H1 (cell line): ENCODE results near the gene IL1R1. TPM values are rescaled to one million over a fixed set of nuclear protein-coding genes. Genes with fewer than 3 reads are reported as not detected.

Experiments
- CTCF ChIA-PET: fragments of 300-600 bp; sonication (Branson Sonifier 250); formaldehyde crosslinking; loops from one replicate; lab custom pipeline; 2021; ENCODE audit not compliant: partially characterized antibody; lab: Charles Lee
- POLR2A ChIA-PET: fragments of 300-600 bp; sonication (Branson Sonifier 250); formaldehyde crosslinking; loops from one replicate; lab custom pipeline; 2021; ENCODE audit warnings: inconsistent platforms; ENCODE audit not compliant: partially characterized antibody; lab: Charles Lee
- DNase-seq, 2 experiments: peaks; one replicate each; pipeline versions ENCODE4 v3.0.0 to v3.0.0-alpha.2; 2010 to 2022; ENCODE audit warnings: low spot score in 2 of 2, low read depth in 1 of 2, mixed read lengths in 1 of 2
- FAIRE-seq: peaks from 2 replicates; lab custom pipeline; 2011; peaks lifted over from hg19 to GRCh38; lab: Jason Lieb, UNC
- H2AFZ ChIP-seq: 2 replicates; pipeline ENCODE4 v1.8.1; 2012; ENCODE audit warnings: low read length, inconsistent platforms
- H2AK5ac ChIP-seq: 2 replicates; pipeline ENCODE4 v1.6.1; 2013; ENCODE audit warnings: low read depth, low read length
- H2BK120ac ChIP-seq: replicated peaks from 2 replicates; pipeline ENCODE3; 2013; ENCODE audit warnings: low read depth, low read length, inconsistent platforms
- H2BK12ac ChIP-seq: 2 replicates; pipeline ENCODE4 v1.6.1; 2013; ENCODE audit warnings: low read depth, low read length
- H2BK15ac ChIP-seq: 2 replicates; pipeline ENCODE4 v1.6.1; 2013; ENCODE audit warnings: low read length
- H2BK20ac ChIP-seq: 2 replicates; pipeline ENCODE4 v1.6.1; 2013; ENCODE audit warnings: low read length
- H2BK5ac ChIP-seq: 2 replicates; pipeline ENCODE4 v1.6.1; 2013; ENCODE audit warnings: low read depth, low read length
- H3K14ac ChIP-seq: 2 replicates; pipeline ENCODE4 v1.6.1; 2013; ENCODE audit warnings: inconsistent platforms; ENCODE audit not compliant: insufficient read length
- H3K18ac ChIP-seq: 2 replicates; pipeline ENCODE4 v1.6.1; 2013; ENCODE audit warnings: low read length; ENCODE audit errors: extremely low read depth
- H3K23ac ChIP-seq: 2 replicates; pipeline ENCODE4 v1.6.1; 2013; ENCODE audit warnings: inconsistent platforms; ENCODE audit not compliant: insufficient read length
- H3K23me2 ChIP-seq: 2 replicates; pipeline ENCODE4 v1.6.1; 2013; ENCODE audit warnings: low read depth, low read length
- H3K27ac ChIP-seq: 2 replicates; pipeline ENCODE4 v1.6.1; 2011; ENCODE audit warnings: low read depth, low read length, inconsistent platforms
- H3K27me3 ChIP-seq, 4 experiments: replicated peaks in 1 of 4; 1 replicate in 1 of 4; 2 replicates in 3 of 4; pipeline versions ENCODE4 v1.6.1 to v1.8.1; 2011 to 2013; ENCODE audit warnings: low read length in 3 of 4, mild to moderate bottlenecking in 3 of 4, inconsistent platforms in 2 of 4, mixed read lengths in 2 of 4, moderate library complexity in 1 of 4; ENCODE audit not compliant: control insufficient read depth in 3 of 4, insufficient read depth in 3 of 4; ENCODE audit errors: extremely low read depth in 1 of 4
- H3K36me3 ChIP-seq, 4 experiments: 2 replicates each; pipeline versions ENCODE4 v1.6.1 to v1.8.1; 2011 to 2013; ENCODE audit warnings: mild to moderate bottlenecking in 4 of 4, low read length in 3 of 4, moderate library complexity in 2 of 4, control low read depth in 1 of 4, inconsistent platforms in 1 of 4; ENCODE audit not compliant: insufficient read depth in 4 of 4, control insufficient read depth in 2 of 4
- H3K4ac ChIP-seq: replicated peaks from 2 replicates; pipeline ENCODE3; 2013; ENCODE audit warnings: low read length, low read depth, mixed read lengths, inconsistent platforms; ENCODE audit not compliant: insufficient read length
- H3K4me1 ChIP-seq, 4 experiments: replicated peaks in 1 of 4; 1 replicate in 1 of 4; 2 replicates in 3 of 4; pipeline versions ENCODE4 v1.6.1 to v1.8.1; 2011 to 2013; ENCODE audit warnings: low read length in 3 of 4, inconsistent platforms in 2 of 4, mixed read lengths in 1 of 4; ENCODE audit not compliant: insufficient read depth in 4 of 4, control insufficient read depth in 3 of 4
- H3K4me2 ChIP-seq, 2 experiments: 2 replicates each; pipeline versions ENCODE4 v1.6.1 to v1.8.1; 2011 to 2013; ENCODE audit warnings: low read depth in 2 of 2, low read length in 2 of 2, control low read depth in 1 of 2, inconsistent platforms in 1 of 2, mild to moderate bottlenecking in 1 of 2; ENCODE audit not compliant: insufficient read depth in 1 of 2
- H3K4me3 ChIP-seq, 4 experiments: fragments of 200-600, 300-600 bp in 1 of 4; sonication (generic), shearing (Covaris generic), sonication (Bioruptor Twin) in 1 of 4; 2 replicates each; pipeline versions ENCODE4 v1.5.1 to v1.8.1; 2011 to 2016; ENCODE audit warnings: low read length in 4 of 4, low read depth in 3 of 4, control low read depth in 2 of 4, inconsistent platforms in 2 of 4, mild to moderate bottlenecking in 2 of 4, mixed read lengths in 1 of 4, moderate library complexity in 1 of 4; ENCODE audit not compliant: insufficient read depth in 2 of 4; ENCODE audit errors: extremely low read depth in 1 of 4
- H3K56ac ChIP-seq: replicated peaks from 2 replicates; pipeline ENCODE3; 2013; ENCODE audit warnings: low read depth, mild to moderate bottlenecking, mixed read lengths, low read length, inconsistent platforms; ENCODE audit not compliant: insufficient read length
- H3K79me1 ChIP-seq: 2 replicates; pipeline ENCODE4 v1.6.1; 2013; ENCODE audit warnings: low read depth, low read length, control low read depth
- H3K79me2 ChIP-seq, 2 experiments: 2 replicates each; pipeline versions ENCODE4 v1.6.1 to v1.8.1; 2012 to 2013; ENCODE audit warnings: low read length in 2 of 2, mild to moderate bottlenecking in 2 of 2, inconsistent platforms in 1 of 2; ENCODE audit not compliant: insufficient read depth in 2 of 2, control insufficient read depth in 1 of 2
- H3K9ac ChIP-seq, 4 experiments: replicated peaks in 1 of 4; 1 replicate in 1 of 4; 2 replicates in 3 of 4; pipeline versions ENCODE4 v1.6.1 to v1.8.1; 2011 to 2013; ENCODE audit warnings: low read depth in 3 of 4, low read length in 3 of 4, control low read depth in 2 of 4, mild to moderate bottlenecking in 2 of 4, moderate library complexity in 2 of 4, inconsistent platforms in 1 of 4; ENCODE audit errors: extremely low read depth in 1 of 4
- H3K9me3 ChIP-seq, 2 experiments: 2 replicates each; pipeline versions ENCODE4 v1.6.1 to v1.8.1; 2012 to 2013; ENCODE audit warnings: mild to moderate bottlenecking in 2 of 2, moderate library complexity in 2 of 2, control low read depth in 1 of 2, inconsistent platforms in 1 of 2, low read depth in 1 of 2, low read length in 1 of 2, mixed read lengths in 1 of 2; ENCODE audit not compliant: insufficient read depth in 2 of 2
- H4K20me1 ChIP-seq, 2 experiments: replicated peaks in 1 of 2; 2 replicates each; pipeline versions ENCODE3 to v1.8.1; 2011 to 2013; ENCODE audit warnings: inconsistent platforms in 2 of 2, low read length in 2 of 2, mild to moderate bottlenecking in 1 of 2; ENCODE audit not compliant: insufficient read depth in 2 of 2, control insufficient read depth in 1 of 2
- H4K5ac ChIP-seq: 2 replicates; pipeline ENCODE4 v1.6.1; 2013; ENCODE audit warnings: low read length, low read depth, mixed read lengths, inconsistent platforms; ENCODE audit not compliant: insufficient read length
- H4K8ac ChIP-seq: 2 replicates; pipeline ENCODE4 v1.8.0; 2013; ENCODE audit warnings: mild to moderate bottlenecking, moderate library complexity, low read length, inconsistent platforms; ENCODE audit not compliant: insufficient read depth; ENCODE audit errors: extremely low read depth
- H4K91ac ChIP-seq: replicated peaks from 2 replicates; pipeline ENCODE3; 2013; ENCODE audit warnings: low read length, mixed read lengths, inconsistent platforms; ENCODE audit not compliant: insufficient read length
- ATF2 ChIP-seq: IDR thresholded peaks from 2 replicates; pipeline ENCODE4 v1.6.1; 2012; ENCODE audit warnings: low read length, inconsistent platforms
- BACH1 ChIP-seq: IDR thresholded peaks from 2 replicates; pipeline ENCODE4 v1.6.1; 2012; ENCODE audit warnings: low read length, improper control_type of control experiment
- CBX8 ChIP-seq: fragments of 300-800, 300-1000 bp; sonication (generic); IDR thresholded peaks from 2 replicates; pipeline ENCODE4 v1.7.1; 2016; ENCODE audit warnings: low read depth, low read length, borderline replicate concordance
- CHD1 ChIP-seq: IDR thresholded peaks from 2 replicates; pipeline ENCODE4 v1.6.1; 2012; ENCODE audit warnings: low read depth, low read length, improper control_type of control experiment
- EGR1 ChIP-seq: IDR thresholded peaks from 2 replicates; pipeline ENCODE4 v1.6.1; 2011; ENCODE audit warnings: low read depth, low read length, borderline replicate concordance
- HDAC6 ChIP-seq: IDR thresholded peaks from one replicate; pipeline ENCODE4 v1.7.1; 2012; ENCODE audit warnings: low read depth, mild to moderate bottlenecking, inconsistent platforms, low read length, moderate library complexity
- JUN ChIP-seq: IDR thresholded peaks from 2 replicates; pipeline ENCODE4 v1.6.1; 2011; ENCODE audit warnings: low read depth, mild to moderate bottlenecking, improper control_type of control experiment, low read length
- JUND ChIP-seq: IDR thresholded peaks from 2 replicates; pipeline ENCODE4 v1.6.1; 2011; ENCODE audit warnings: mild to moderate bottlenecking, improper control_type of control experiment, low read length
- KDM5A ChIP-seq: fragments of 200-600 bp; IDR thresholded peaks from 2 replicates; pipeline ENCODE4 v1.7.1; 2012; ENCODE audit warnings: mild to moderate bottlenecking, low read length, inconsistent platforms, mixed read lengths
- SP4 ChIP-seq: IDR thresholded peaks from 2 replicates; pipeline ENCODE4 v1.6.1; 2012; ENCODE audit warnings: low read length, inconsistent platforms
- WGBS, 2 experiments: shearing (Covaris generic) in 1 of 2; methylation state at CpG; one replicate each; pipeline versions ENCODE4 v1.1.6 to v1.1.7; 2013 to 2015; ENCODE audit warnings: low lambda C conversion rate in 2 of 2, mixed read lengths in 2 of 2, inconsistent platforms in 1 of 2, low coverage in 1 of 2, missing lambda C conversion rate in 1 of 2; ENCODE audit not compliant: insufficient replicate concordance in 2 of 2, insufficient coverage in 1 of 2, insufficient read length in 1 of 2; ENCODE audit errors: extremely low coverage in 1 of 2, missing lambda C conversion rate in 1 of 2; 5-methylcytosine and 5-hydroxymethylcytosine counted together
- polyA plus RNA-seq, 7 experiments: library from polyadenylated mRNA; depleted of rRNA in 3 of 7; stranded (reverse) in 5 of 7; unstranded in 2 of 7; fragments of >200 nt in 5 of 7; fragments of 200-250 nt in 2 of 7; gene quantifications; 1 replicate in 5 of 7; 2 replicates in 1 of 7; 4 replicates in 1 of 7; pipeline versions ENCODE4 v1.2.1 to v1.2.3, GENCODE V29; 2011 to 2013; ENCODE audit warnings: missing spikeins in 2 of 7, mixed read lengths in 2 of 7
- total RNA-seq: library from RNA; stranded (reverse); fragmentation: NEBNext Ultra II Directional; extraction: Animal tissue kit (Norgen Biotek cat#: 25700); gene quantifications from 2 replicates; pipeline ENCODE4 v1.2.1, GENCODE V29; 2021

The IL1R1 gene
- total and polyA plus RNA-seq, 2 of the 8 experiments (the other 6 are each of a cell fraction or from before 2014, with no cell fraction given) = 0.34 to 0.47 TPM

DNA sequence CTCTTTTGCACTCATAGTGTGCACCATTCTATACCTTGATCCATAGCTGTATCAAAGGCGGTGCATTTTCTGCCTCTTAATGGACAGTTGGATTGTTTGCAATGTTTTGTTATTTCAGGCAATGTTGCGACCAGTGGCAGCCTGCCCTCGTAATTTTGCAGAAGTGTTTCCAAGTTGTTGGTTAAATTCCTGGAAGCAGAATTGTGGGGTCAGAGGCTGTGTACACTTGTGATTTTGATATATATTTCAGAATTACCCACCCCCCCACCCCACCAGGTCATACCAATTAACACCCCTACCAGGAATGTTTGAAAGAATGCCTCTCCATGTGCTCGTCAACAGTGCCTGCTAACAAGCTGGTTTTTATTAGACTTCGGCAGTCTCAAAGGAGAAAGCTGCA, 32.4 kb upstream of the IL1R1 start:
- 93% methylated on average over 5 of the region's 5 CpGs; no CpG with 5 or more reads in 1 of the 2 experiments for WGBS, 2 experiments

More for the DNA sequence above, 32.4 kb upstream of the IL1R1 start:
- H4K20me1 ChIP-seq = no peaks in the 10 kb centered on the region
- no peak overlapping the region for H3K27ac ChIP-seq
- H3K79me1 ChIP-seq = no peaks in the 10 kb centered on the region
- no peak overlapping the region for H4K8ac ChIP-seq
- peaks cover 0 to 4% (median under 1%) of the 10 kb centered on the region in 4 experiments; a peak in 2 of 7 replicates for H3K4me1 ChIP-seq
- FAIRE-seq (no peak), DNase-seq (no peak)
- CTCF ChIA-PET = interaction anchor here (1.0 kb wide), 1 partner anchor 143 kb away, joined by 3 read pairs; no protein-coding TSS in a partner anchor
- no peak overlapping the region for H3K4ac ChIP-seq
- no peak overlapping the region for H4K5ac ChIP-seq
- H3K23ac ChIP-seq = no peak overlapping the region
- no peak overlapping the region for H2BK20ac ChIP-seq
- H2BK12ac ChIP-seq = no peak overlapping the region
- H2BK120ac ChIP-seq = no peak overlapping the region
- no peak overlapping the region for H3K18ac ChIP-seq
- no peak for TF ChIP-seq KDM5A
- no peak for TF ChIP-seq JUND
- no peak for TF ChIP-seq BACH1
- TF ChIP-seq HDAC6 = no peak
- TF ChIP-seq ATF2 = no peak
- no peak for TF ChIP-seq CHD1
- TF ChIP-seq JUN = no peak
- TF ChIP-seq SP4 = no peak
- no peak for TF ChIP-seq EGR1
- TF ChIP-seq CBX8 = no peak
- H2AFZ ChIP-seq = no peak overlapping the region
- H4K91ac ChIP-seq = no peak overlapping the region
- H3K9ac ChIP-seq = no peak overlapping the region
- H2BK15ac ChIP-seq = no peak overlapping the region
- no peak overlapping the region for H3K56ac ChIP-seq
- H3K36me3 ChIP-seq = no peaks in the 10 kb centered on the region
- H3K79me2 ChIP-seq = no peaks in the 10 kb centered on the region
- no peak overlapping the region for H3K14ac ChIP-seq
- no peaks in the 10 kb centered on the region for H3K9me3 ChIP-seq
- peaks cover 2% of the 10 kb centered on the region; the same call in 1 of the 2 replicates for H3K23me2 ChIP-seq
- POLR2A ChIA-PET = no interaction called here
- H2AK5ac ChIP-seq = no peak overlapping the region
- H3K4me2 ChIP-seq = no peak overlapping the region
- H3K27me3 ChIP-seq = no peaks in the 10 kb centered on the region
- H3K4me3 ChIP-seq = no peak overlapping the region
- H2BK5ac ChIP-seq = no peak overlapping the region
